GM20431 (cell line): Measurements from ENCODE around the gene CDH1.

Experiments used
- in situ Hi-C: fragments of 300-500 bp; cut with MseI, MboI; formaldehyde crosslinking; loops from one replicate; pipeline ENCODE4 v1.15.0; 2020; ENCODE audit warnings: low sequenced_read_pairs; ENCODE audit not compliant: unreplicated experiment

The CDH1 gene

DNA sequence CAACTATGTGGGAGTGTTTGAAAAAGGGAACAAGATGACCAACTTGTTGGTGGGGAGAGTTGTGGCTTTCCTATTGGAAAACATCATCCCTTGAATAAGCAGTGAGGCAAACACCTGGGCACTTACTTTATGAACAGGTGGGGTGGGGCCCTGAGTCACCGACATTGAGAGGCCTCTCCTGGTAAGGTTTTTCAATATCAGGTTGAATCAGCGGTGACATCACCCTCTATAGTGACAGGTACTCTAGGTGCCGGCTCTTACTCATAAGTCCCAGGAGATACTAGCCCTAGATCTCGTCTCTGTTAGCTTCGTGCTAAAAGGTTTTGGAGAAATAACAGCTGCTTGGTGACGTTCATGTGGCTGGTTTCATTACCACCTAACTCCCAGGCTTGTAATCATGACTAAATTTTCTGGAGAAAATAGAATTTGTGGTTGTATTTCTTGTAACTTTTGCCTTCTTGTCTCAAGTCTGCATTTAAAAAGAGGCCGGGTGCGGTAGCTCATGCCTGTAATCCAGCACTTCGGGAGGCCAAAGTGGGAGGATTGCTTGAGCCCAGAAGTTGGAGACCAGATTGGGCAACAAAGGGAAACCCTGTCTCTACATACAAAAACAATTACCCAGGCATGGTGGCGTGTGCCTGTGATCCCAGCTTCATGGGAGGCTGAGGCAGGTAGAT lies 19.3 kb downstream of the CDH1 start:
- in situ Hi-C loops = no loop called here

DNA sequence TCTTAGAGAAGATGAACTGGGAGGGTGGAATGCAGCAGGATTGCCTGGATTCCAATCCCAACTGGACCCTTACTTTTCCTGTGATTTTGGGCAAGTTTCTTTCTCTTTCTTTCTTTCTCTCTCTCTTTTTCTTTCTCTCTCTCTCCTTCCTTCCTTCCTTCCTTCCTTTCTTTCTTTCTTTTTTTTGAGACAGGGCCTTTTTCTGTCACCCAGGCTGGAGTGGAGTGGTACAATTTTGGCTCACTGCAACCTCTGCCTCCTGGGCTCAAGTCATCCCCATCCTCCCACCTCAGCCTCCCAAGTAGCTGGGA lies 20.5 kb downstream of the CDH1 start:
- in situ Hi-C loops = no loop called here

DNA sequence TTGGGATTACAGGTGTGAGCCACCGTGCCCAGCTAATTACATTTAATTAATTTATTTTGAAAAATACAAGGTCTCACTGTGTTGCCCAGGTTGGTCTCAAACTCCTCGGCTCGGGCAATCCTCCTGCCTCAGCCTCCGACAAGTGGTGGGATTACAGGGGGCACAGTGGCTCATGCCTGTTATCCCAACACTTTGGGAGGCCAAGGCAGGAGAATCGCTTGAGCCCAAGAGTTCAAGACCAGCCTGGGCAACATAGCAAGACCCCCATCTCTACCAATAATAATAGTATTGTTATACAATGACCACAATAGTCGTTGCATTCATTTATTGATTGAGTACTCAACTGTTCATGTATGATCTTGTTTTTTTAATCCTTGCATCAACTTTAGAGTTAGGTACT lies 22.0 kb downstream of the CDH1 start:
- in situ Hi-C loops = no loop called here

DNA sequence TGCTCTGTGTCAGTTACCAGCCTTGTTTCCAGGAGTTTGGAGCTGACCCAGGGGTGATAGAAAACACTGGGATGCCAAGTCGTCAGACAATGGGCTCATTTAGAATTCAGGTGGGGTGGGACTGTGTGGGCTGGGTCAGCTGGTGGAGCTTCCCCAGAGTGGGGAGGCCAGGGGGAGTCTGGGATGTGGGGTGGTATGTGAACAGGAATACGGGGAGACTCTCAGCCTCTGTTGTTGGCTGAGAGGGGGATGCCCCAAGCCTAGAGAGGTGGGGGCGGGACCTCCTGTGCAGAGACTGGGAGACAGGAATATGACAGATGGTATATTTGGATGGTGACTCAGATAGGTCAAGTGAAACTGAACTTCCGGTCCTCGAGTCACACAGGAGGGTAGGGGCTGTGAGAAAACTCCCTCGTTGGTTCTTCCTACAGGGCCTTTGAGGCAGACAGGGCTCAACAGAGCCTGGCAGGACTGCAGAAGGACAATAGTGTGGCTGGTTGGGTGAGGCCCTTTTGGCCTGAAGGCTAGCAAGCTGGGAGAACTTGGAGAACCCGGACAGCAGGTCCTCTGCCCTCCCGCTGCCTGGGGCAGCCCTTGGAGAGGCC lies 23.7 kb downstream of the CDH1 start:
- in situ Hi-C loops = no loop called here

- in situ Hi-C loops = no loop called here
Measured at GRCh38 chr16:68762996-68763756, 26.1 kb downstream of the CDH1 start.

- in situ Hi-C loops = no loop called here
Measured at GRCh38 chr16:68764862-68765261, 27.8 kb downstream of the CDH1 start.

- in situ Hi-C loops = no loop called here
Measured at GRCh38 chr16:68767581-68767980, 30.5 kb downstream of the CDH1 start.

- in situ Hi-C loops = no loop called here
Measured at GRCh38 chr16:68768175-68768574, 31.1 kb downstream of the CDH1 start.

DNA sequence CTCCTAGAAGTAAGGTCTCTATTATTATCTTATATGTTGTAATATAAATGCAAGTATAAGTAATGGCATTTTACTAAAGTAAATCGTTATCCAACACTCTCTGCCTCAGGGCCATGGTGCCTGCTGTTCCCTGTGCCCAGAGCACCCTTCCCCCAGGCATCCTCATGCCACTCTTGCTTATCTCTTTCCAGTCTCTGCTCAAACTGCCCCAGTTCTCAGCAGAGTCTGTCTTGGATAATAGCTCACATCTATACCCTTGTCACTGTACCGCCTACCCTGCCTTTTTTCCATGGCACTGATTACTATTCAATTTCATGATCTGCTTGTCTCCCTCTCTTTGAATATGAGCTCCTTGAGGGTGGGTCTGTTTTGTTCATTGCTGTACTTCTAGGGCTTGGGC lies 31.7 kb downstream of the CDH1 start:
- in situ Hi-C loops = no loop called here

- in situ Hi-C loops = no loop called here
Measured at GRCh38 chr16:68770671-68771070, 33.6 kb downstream of the CDH1 start.

DNA sequence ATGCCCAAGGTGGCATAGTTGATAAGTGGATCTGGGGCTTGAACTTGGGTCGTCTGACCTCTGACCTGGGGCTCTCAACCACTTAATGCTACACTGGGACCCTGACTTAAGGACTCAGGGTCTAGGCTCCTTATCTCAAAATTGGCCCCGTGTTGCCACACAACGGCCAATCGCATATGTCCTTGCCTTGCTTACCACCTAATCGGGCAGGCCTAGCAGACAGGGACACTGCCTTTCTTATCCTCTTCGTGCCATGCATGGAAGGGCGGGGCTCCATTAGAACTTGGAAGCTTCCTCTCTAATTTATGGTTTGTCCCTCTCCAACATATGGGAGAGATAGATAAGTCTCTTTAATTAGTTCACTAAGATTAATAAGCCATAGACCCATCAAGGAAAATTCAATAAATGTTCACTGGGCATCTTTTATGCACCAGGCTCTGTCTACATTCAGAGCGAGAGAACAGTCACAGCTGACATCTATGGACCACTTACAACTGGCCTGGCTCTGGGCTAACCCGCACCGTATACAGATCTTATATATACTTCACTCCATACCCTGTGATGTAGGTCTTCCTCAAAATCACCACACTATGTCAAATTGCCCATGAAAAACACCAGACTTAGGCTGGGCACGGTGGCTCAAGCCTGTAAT lies 35.1 kb downstream of the CDH1 start:
- in situ Hi-C loops = no loop called here

DNA sequence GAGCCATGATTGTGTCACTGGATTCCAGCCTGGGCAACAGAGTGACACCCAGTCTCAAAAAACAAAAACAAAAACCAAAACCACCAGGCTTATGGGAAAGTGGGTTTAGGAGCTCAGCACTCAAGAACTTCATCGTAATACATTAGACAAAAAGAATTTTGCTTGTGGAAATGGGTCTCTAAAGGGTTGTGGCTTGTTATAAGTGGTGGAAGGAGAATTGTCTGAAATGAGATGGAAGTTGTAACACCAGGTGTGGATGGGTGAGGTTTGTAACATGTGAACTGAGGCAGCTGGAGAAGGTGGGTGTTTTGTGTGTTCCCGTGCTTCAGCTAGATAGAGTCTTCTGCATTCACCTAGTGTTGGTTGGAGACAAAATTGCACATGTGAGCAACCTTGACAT lies 35.8 kb downstream of the CDH1 start:
- in situ Hi-C loops = no loop called here

DNA sequence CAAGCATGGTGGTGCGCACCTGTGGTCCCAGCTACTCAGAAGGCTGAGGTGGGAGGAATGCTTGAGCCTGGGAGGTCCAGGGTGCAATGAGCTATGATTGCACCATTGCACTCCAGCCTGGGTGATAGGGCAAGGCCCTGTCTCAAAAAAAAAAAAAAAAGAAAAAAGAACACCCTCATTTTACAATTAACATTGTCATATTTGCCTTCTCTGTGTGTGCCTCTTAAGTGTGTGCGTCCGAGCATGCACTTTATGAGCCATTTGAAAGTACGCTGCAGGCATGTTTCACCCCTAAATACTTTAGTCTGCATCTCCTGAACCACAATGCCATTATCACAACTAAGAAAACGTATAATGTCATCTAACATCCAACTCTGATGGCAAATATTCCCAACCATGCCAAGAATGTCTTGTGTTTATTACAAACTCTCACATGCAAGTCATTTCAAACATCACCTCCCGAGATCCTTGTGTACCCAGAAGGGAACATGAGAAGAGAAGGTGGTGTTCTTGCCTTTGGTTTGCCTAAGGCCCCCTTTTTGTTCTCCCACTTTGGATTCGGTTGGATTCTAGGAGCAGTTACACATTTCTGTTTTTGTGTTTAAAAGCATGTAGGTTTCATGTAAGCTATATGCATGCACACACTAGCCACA lies 38.0 kb downstream of the CDH1 start:
- in situ Hi-C loops = no loop called here

DNA sequence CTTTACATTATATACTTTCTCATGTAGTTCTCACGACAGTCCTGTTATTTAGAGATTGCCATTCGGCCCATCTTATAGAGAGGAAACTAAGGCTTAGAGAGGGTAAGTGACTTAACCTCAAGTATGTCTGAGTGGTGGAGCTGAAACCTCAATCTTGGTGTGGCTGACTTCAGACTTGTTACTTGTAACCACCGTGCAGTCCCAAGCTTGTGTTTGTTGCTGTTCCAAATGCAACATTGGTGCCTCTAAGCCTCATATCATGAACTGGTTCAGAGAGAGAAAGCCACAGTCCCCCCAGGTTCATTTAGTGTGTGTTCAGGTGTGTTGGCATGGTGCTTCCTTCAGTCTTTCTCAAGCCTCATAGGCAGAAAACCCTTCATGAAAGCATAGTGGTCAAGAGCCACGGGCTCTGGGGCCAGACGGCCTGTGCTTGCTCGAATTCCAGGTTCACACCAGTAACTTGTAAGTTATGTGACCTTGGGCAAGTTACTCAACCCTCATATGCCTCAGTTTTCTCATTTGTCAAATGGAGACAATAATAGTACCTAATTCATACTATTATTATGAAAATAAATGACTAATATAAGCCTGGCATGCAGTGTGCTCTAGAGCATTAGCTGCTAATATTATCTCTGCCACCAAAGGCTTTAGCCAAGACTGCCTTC lies 39.9 kb downstream of the CDH1 start:
- in situ Hi-C loops = no loop called here

- in situ Hi-C loops = no loop called here
Measured at GRCh38 chr16:68778551-68779231, 41.6 kb downstream of the CDH1 start.

DNA sequence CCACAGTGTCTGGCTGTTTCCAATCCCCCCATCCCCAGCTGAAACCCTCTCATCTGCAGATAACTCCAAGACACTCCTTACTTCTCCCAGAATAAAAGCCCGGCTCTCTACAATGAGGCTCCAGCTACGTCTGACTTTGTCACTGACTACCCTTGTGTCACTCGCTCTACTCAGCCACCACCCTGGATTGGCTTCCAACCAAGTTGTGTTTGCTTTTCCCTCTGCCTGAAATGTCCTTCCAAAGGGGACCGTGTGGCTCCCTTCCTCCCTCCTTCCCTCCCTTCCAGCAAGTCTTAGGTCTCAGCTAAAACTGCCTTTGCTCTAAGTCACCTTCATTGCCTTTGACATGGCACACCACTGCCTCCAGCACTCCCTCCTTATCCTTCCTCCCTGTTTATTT lies 42.8 kb downstream of the CDH1 start:
- in situ Hi-C loops = no loop called here

GRCh38 chr16:68781784-68782183 lies 44.7 kb downstream of the CDH1 start:
- in situ Hi-C loops = no loop called here

DNA sequence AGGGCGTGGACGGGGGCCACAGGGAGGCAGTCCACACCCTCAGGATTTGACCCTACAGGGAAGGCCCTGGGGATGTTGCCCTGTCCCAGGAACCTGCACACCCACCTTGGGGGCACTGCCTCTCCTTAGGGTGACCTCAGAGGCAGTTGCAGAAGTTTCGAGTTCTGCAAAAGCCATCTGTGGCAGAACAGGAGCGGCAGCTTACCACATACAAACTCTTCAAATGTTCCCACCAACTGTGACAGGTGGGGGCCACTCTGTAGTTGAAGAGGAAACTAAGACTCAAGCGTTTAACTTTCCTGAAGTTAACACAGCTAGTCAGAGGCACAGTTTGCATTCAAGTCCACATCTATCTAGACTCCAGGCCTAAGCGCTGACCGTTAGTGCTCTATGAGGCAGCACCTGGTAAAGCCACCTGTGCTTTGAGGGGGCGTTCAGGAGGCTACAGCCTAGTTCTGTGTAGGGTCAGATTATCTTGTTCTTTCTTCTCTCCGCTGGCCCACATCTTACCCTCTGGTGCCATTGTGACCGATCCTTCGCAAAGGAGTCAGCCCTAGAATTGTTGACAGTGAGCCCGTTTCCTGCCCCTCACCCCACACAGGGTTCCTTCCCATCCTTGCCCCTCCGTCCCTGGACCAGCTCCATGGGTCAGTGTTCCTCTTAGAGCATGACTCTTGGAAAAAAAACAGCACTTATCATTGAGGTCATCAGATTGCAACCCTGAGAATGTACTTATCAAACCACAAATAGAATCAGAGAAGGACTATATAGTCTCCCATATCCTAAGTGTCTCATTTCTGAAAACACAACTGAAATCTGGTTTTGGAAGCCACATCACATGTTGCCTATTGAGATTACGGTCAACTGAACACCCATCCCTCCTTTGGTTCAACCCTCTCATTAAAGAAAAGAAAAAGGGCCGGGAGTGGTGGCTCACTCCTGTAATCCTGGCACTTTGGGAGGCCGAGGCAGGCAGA lies 45.4 kb downstream of the CDH1 start:
- in situ Hi-C loops = no loop called here
